Kidney capillary endothelial cell (primary cell): ENCODE measurements around the gene ALAD.

ENCODE experiments used
- DNase-seq: peaks from one replicate; pipeline ENCODE4 v3.0.0-alpha.2; 2018; ENCODE audit warnings: low spot score

ALAD gene

GRCh38 chr9:113345671-113346070 lies 55.4 kb downstream of the ALAD start:
- no peak for DNase-seq

- DNase-seq = no peak
Observed at GRCh38 chr9:113345190-113345589, 55.9 kb downstream of the ALAD start.

GRCh38 chr9:113343732-113344231 lies 57.3 kb downstream of the ALAD start:
- no peak for DNase-seq

GRCh38 chr9:113341712-113342410 lies 59.2 kb downstream of the ALAD start:
- DNase-seq = no peak

GRCh38 chr9:113340011-113340699 lies 60.9 kb downstream of the ALAD start, which contains the start of gene WDR31:
Gene WDR31 (minus strand): TSS chr9:113340275. CDS start chr9:113332022, 8,253 bp downstream.
- DNase-seq = peak; percentile 85

GRCh38 chr9:113337714-113338113 lies 63.4 kb downstream of the ALAD start:
- DNase-seq = no peak
